HG03175 (cell line): ENCODE measurements around the gene FAM177B.

Source experiments
- ATAC-seq: cut with Tn5 transposase; IDR thresholded peaks from one replicate; pipeline ENCODE4 v1.9.1; 2021; ENCODE audit warnings: mild to moderate bottlenecking, moderate library complexity; ENCODE audit not compliant: unreplicated experiment

FAM177B gene

DNA sequence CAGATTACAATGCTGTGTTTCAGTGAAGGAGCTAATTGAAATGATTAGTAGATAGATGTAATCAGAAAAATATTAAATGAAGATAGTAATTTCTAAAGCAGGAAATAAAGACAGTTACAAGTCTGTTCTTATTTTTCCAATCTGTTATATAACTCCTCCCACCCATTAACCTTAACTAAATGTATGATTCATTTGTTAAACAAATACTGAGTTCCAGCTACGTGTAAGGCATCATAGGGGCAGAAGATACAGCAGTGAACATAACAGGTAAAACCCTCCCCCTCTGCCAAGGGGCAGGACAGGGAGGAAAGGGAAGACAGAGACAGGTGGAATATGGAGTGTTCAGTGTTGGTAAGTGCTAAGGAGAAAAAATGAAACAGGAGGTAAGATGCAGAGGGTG lies at the start of gene FAM177B:
TSS of gene FAM177B (plus strand) at position 231 of the 400 bp plus-strand sequence. CDS start 9,344 bp downstream, outside the sequence.
- ATAC-seq = no peak

DNA sequence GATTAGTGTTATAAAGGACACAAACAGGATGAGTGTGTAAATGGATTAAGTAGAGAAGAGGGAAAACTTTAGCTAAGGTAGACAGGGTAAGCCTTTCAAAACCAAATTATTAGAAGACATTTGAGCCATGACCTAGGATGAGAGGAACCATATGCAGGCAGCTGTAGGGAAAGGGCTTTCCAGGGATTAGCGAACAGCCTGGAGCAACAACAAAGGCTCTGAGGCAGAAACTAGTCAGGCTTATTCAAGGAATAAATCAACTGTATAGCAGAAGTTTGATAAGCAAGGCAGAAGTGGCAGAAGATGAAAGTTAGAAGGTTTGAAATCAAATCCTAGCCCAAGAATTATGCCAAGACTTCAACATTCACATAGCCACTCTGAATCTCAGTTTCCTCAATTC lies 46.0 kb upstream of the FAM177B start:
- no peak for ATAC-seq

DNA sequence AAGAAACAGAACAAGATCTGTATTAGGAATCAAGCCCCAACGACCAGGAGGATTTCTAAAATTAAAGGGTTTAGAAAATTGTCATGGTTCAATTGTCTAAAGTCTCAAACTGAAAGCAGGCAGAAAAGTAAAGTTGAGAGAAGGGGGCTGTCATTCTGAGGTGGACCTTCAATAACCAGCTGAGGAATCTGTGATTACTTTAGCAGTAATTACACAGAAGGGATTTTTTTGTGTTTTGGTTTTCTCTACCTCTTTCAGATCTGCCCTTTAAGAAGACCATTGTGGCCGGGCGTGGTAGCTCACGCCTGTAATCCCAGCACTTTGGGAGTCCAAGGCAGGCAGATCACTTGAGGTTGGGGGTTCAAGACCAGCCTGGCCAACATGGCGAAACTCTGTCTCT lies 42.1 kb upstream of the FAM177B start:
- ATAC-seq = no peak

DNA sequence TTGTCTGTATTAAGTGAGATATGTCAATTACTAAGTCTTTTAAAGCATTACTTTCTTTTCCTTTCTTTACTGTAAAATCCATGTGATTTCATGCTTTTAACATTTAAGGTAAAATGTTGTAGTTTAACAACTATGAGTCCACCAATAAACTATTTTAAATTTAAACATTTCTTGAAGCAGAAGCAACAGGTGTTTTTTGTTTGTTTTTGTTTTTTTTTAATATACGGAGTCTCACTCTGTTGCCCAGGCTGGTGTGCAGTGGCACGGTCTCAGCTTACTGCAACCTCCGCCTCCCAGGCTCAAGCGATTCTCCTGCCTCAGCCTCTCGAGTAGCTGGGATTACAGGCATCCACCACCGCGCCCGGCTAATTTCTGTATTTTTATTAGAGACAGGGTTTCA lies 40.3 kb upstream of the FAM177B start:
- no peak for ATAC-seq

DNA sequence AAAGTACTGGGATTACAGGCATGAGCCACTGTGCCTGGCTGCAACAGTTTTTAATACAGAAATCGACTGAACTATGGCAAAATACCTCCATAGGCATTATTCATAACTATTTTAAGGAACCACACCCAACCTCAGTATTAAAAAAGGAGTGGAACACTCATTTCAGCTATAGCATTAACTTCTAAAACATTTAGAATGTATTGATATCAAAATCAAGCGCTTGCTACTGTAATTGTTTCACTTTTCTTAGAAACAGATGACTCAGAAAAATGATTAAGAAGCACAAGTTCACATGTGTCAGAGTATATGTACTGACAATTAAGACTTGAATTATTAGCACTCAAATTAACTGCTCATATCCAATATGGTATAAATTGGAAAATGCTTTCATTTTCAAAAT lies 39.8 kb upstream of the FAM177B start:
- no peak for ATAC-seq

DNA sequence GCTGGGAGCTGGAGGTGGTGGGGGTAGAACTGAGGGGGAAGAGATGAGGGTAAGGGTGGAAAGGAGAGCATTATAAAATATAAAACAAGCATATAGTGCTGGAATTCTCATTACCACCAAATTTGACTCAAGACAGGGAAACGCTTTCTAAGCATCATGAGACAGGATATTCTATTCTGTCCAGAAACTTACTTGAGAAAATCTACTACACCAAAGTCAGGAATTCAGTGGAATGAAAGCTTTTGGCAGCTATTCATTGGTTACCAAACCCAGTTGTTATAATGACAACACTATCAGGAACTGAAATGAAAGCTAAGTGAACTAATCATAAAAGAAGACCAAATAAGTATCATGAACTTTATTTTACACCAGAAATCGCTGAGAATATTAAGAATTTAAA lies 39.2 kb upstream of the FAM177B start:
- no peak for ATAC-seq

DNA sequence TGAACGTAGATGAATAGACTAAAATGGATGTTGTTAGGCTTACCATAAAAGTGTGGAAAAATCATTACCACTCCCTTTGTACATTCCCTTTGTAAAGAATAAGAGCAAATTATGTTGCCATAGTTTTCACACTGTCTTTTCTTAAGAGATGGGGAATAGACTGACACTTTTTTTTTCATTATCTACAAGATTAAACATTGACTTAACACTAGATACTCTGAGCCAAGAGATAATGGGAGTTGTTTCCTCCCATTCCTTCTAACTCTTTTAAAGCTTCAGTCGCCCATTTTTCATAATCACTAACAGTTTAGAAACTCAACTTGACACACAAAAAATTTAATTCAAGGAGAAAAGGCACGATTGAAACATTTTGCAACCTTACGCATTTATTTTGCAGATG lies 34.8 kb upstream of the FAM177B start:
- no peak for ATAC-seq

DNA sequence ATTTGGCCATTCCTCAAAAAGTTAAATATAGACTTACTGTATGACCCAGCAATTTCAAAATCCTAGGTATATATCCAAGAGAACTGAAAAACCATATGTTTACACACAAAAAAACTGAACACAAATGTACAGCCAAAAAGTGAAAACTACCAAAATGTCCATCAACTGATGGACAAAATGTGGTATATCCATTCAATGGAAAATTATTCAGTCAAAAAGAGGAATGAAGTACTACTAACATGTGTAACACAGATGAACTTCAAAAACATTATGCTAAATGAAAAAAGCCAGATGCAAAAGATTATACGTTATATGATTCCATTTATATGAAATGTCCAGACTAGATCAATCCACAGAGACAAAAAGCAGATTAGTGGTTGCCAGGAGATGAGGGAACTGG lies 32.7 kb upstream of the FAM177B start:
- ATAC-seq = no peak

DNA sequence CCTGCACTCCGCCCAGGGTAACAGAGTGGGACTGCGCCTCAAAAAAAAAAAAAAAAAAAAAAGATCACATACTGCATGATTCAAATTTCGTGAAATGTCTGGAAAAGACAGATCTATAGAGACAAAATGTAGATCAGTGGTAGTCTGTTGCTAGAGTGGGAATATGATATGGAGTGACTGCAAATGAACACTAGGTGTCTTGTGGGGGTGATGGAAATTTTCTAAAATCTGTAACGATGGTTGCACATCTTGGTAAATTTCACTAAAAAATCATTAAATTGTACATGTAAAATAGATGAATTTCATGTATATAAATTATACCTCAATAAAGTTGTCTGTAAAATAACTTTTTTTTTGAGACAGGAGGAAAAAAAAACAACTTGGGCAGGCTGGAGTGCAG lies 30.2 kb upstream of the FAM177B start:
- no peak for ATAC-seq

DNA sequence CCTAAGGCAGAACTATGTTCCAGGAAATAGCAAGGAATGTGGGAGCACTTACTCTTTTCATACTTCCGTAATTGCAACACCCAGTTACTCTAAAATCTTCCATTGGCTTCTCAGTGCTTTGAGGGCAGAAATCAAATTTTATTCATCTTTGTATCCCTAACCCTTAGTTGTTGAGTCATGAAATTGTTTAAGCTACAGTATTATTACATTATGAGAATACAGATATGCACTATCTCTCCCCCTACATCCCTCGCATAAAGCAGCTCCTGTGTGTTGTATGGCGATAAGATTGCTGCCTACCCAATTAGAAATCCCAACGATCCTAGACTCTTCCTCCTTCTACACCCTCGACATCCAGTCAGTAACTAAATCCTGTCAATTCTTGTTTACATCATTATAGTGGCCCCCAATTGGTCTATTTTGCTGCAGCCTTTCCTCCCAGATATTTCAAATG lies 27.3 kb upstream of the FAM177B start:
- no peak for ATAC-seq

DNA sequence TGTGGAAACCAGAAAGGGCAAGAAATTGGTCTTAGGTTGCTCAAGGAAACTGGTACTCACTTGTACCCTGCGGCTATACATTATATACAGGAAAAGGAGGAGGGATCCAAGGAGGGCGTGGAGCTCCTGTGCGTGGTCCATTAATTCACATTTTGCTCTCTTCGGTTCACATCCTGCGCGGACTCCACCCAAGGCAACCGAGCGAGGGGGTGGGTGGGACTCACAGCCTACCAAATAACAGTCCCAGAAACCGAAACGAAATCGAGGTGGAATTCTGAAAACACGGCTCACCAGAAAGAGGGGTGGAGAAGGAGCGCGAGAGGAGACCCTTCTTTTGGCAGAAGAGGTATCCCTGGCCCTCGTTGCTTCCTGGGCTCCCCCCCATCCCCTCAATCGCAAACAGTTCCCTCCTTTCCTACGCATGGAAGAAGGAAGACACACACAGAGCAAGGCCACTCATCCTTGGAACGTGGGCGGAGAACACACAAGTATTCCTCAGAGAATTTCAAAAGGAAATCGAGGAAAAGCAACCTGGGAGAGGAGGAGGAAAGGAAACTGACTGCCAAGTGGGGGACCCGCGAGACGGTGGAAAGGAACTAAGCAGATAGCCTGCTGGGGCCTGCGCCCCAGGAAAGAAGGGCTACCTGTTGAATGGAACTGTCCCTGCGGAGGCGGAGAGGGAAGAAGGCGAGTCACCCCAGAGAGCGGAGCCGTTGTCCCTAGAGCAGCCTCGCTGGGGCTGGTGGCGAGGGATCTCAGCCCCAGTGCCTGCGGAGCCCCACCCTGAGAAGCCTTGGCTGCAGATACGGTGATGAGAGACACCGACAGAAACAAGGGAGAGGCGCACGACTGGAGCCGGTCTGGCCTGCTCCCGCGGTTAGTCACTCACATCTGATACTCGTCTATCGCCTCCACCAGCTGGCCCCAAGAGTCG lies 25.4 kb upstream of the FAM177B start:
- ATAC-seq = peak; percentile 40

DNA sequence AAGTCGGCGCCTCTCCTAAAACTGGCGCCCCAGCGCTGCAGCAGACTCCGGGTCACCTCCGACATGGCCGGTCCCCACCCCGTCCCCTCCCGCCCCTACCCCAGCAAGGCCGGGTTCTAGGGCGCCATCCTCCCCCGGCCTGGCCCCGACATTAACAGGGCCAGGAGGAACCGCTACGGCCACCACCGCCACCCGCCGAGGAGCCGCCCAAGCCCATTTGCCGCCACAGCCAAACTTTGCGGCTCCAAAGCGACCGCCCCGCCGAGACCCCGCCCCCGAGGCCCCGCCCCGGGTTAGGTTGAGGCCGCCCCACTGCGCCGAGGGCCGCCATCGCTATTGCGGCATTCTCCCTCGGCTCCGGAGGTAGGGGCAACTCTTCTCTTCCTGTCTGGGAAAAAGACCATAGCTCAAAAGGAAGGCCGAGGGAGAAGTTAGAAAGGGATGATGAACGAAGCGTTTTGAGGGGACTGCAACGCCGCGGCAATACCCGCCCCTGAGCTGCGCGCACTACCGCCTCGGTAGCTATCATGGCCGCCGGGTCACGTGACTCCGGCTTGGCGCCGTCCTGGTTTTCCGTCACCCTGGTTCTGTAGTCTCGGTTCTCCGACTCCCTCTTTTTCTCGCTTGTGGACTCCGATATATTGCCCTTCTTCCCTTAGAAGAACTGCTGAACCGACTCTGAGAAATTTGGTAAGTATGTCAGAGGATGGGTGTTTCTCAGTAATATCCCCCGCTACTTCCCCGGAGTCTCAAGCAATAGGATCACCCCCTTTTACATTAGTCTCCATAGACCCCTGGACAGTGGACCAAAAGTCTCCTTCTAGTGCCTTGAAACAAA lies 24.5 kb upstream of the FAM177B start, which contains the start of the genes AIDA and BROX:
TSS of gene AIDA (minus strand) at position 239 of the 838 bp plus-strand sequence. CDS start at position 65, 174 bp downstream.
TSS of gene BROX (plus strand) at position 312 of the 838 bp plus-strand sequence. CDS start 3,136 bp downstream, outside the sequence.
- peak; percentile 84 for ATAC-seq

DNA sequence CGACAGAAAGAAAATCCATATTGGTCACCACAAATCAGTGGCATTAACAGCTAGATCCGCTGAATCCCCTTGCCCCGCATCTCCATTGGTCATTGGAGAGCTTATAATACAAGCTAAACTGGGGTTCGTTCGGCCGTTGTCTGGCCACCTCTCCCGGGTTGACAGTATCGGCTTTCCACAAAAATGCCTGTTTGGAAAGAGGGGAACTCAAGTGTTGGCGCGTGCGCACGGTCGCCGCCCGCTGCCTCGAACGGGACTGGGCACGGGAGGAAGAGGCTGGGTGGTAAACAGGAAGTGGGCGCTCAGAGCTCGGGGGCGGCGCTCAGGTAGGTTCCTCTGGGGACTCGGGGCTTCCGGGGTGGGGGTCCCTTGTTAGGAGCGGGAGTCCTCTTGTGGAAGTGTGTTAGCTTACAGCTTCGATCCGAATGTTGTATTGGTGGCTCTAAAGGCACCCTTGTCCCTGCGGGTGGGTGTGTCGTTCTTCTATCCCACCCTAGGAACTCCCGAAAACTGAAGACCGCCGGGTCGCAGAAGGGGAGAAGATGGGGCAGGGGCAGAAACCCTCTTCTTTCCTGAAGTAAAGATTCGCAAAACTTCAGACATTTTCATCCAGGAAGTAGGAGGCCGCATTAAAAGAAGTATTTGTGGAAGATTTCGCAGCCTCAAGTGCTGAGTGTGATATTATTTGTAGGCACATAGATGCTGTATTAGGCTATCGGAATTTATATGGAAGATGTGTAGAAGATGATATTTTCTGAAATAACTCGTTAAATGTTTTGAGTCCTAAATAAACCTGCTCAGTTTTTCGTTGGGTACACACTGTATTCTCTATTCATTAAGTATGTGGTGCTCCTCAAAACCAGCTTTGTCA lies 23.7 kb upstream of the FAM177B start:
- ATAC-seq = peak; percentile 61

DNA sequence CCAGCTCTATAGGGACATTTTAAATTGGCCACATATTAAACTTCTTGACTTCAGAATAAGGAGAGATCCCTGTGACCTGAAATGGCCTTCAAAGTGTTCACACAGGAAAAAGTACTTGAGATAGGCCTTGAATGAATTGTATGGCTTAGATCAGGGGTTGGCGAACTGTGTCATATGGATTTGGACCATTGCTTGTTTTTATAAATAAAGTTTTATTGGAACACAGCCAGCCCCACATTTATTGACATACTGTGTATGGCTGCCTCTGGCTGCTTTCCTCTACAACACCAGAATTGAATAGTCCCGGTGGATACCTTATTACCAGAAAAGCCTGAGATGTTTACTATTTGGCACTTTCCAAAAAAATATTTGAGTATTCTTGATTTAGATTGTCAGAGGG lies 20.6 kb upstream of the FAM177B start:
- ATAC-seq = no peak

DNA sequence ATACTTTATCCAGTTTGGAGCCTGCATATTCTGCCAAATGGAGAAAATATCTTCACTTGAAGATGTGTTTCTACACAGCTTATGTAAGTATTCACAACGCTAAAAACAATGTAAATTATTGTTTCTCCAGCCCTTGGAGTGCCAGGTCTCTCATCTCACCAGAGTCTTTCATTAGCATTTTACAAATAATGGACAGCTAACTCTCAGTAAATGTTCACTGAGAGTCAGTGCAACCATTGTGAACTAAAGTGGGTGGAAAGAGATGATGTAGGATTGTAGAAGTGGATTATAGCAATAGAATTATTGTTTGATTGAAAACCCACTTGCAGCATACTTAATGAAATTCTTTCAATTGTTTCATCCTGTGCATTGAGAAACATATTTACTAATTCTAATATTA lies 8.3 kb upstream of the FAM177B start:
- no peak for ATAC-seq

DNA sequence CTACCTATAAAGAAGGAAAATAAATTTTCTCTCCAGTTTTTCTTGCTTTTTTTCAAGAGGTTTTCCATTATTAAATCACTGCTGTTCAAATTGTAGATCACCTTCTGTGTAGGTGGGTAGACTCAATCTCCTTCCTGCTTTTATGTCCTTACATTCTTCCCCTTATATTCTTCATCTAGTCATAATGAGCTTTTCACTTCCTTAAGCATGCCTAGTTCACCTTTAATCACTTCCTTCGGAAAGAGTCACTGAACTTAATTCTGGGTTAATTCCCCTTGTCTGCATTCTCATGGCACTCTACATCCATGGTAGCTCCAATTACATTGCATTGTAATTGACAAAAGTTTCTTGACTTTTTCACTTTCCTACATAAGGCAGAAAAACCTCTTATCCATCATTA lies 6.1 kb upstream of the FAM177B start:
- ATAC-seq = no peak

DNA sequence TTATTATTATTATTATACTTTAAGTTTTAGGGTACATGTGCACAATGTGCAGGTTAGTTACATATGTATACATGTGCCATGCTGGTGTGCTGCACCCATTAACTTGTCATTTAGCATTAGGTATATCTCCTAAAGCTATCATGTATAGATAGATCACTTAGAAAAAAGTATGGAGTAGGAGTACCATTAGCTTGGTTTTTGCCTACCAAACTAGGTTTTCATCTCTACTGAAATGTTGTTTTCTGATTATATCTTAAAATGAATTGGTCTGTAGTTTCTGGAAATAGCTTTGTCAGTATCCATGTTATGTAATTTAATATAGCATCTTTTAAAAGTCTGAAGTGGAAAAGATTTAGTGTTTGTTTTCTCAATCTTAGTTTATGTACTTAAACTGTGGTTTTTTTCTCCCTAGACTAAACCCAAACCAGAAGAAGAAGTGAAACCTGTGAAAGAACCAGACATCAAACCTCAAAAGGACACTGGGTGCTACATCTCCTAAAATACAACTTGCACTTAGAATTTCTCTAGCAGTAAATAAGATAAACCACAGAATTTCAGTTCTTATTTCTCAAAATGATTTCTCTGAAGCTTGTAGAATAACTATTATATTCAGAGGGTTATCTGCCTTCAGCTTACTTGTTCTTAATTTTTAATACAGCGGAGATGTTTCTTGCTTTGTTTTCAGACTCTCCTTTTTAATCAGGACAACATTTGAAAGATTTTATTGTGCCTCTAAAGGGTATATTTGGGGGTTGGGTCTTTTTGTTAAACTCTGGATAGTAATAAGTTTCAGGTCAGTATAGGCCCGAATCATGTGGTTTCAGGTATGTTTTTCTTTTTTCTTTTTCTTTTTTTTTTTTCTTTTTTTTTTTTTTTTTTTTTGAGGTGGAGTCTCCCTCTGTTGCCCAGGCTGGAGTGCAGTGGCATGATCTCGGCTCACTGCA lies 4.5 kb upstream of the FAM177B start:
- peak; percentile 99 for ATAC-seq

DNA sequence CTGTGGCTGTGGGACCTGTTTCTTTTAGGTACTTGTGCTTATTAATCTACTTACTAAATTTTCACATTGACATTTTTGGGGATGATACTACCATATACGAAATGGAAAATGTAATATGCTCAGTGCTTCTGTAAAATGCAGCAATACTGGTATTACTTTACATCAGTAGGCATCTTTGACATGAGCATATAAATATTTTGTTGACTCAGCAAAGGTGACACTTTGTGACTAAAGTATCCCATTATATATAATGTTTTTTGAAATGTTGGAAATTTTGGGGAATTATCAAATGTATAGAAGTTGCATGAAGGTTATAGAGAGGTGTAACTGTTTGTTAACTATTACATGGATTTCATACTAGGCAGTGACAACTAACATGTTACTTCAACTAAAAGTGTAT lies 2.3 kb upstream of the FAM177B start:
- ATAC-seq = no peak

DNA sequence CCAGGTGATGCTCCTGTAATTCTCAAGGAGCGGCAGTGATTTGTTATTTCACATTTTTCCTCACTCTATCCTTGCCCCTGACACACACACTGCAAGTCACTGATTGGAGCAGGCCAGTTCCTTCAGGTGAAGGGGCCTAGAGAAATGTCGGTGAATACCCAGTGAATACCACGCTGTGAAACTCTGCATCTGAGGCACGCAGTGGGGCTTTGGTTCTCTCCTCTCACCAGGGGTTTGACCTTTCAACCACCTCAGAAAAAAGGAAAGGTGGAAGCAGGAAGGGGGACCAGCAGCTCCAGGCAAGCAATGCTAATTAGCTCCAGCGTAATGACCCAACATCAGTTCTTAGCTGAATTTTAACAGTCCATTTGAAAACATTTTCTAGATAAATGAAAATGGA lies 532 bp upstream of the FAM177B start:
- ATAC-seq = no peak
